HG03571 (cell line): Measurements from ENCODE around the gene PIP4K2B.

Source experiments
- ATAC-seq: cut with Tn5 transposase; IDR thresholded peaks from one replicate; pipeline ENCODE4 v1.9.1; 2021; ENCODE audit not compliant: unreplicated experiment

The PIP4K2B gene

GRCh38 chr17:38746004-38746848, 53.1 kb downstream of the PIP4K2B start:
- no peak for ATAC-seq

GRCh38 chr17:38745545-38745944, 53.8 kb downstream of the PIP4K2B start:
- ATAC-seq = no peak

- no peak for ATAC-seq
These were observed 55.7 kb downstream of the PIP4K2B start for GRCh38 chr17:38743556-38744171.

- ATAC-seq = no peak
These were observed 56.7 kb downstream of the PIP4K2B start for GRCh38 chr17:38742411-38743308.

- ATAC-seq = no peak
These were observed 57.4 kb downstream of the PIP4K2B start for GRCh38 chr17:38741921-38742410.

GRCh38 chr17:38741461-38741860, 57.9 kb downstream of the PIP4K2B start:
- no peak for ATAC-seq

GRCh38 chr17:38740806-38741205, 58.5 kb downstream of the PIP4K2B start:
- ATAC-seq = no peak

GRCh38 chr17:38740044-38740443, 59.3 kb downstream of the PIP4K2B start:
- no peak for ATAC-seq

GRCh38 chr17:38739305-38739704, 60.1 kb downstream of the PIP4K2B start:
- no peak for ATAC-seq

GRCh38 chr17:38738686-38739085, 60.7 kb downstream of the PIP4K2B start:
- no peak for ATAC-seq

GRCh38 chr17:38738007-38738662, 61.2 kb downstream of the PIP4K2B start:
- ATAC-seq = no peak

- no peak for ATAC-seq
These were observed 64.0 kb downstream of the PIP4K2B start for GRCh38 chr17:38735161-38735997.

- ATAC-seq = no peak
These were observed 65.1 kb downstream of the PIP4K2B start for GRCh38 chr17:38733982-38734973.

- ATAC-seq = no peak
These were observed 65.9 kb downstream of the PIP4K2B start for GRCh38 chr17:38733282-38733981.

- no peak for ATAC-seq
These were observed 66.7 kb downstream of the PIP4K2B start for GRCh38 chr17:38732376-38733281.

GRCh38 chr17:38731526-38732294, 67.6 kb downstream of the PIP4K2B start:
- ATAC-seq = no peak
